Uterus (tissue), 4 donors: ENCODE results near the gene HOXD8. TPM values are rescaled to one million over a fixed set of nuclear protein-coding genes. Genes with fewer than 3 reads are reported as not detected.

ENCODE experiments used
- DNase-seq, 2 donors: peaks; one replicate each; pipeline ENCODE4 v3.0.0-alpha.2; 2019 to 2020
- H3K27ac ChIP-seq, 2 donors: fragments of 200-600 bp; sonication (generic); 1 replicate in 1 of 2; 2 replicates in 1 of 2; pipeline ENCODE4 v1.5.1; 2016 to 2018
- H3K27me3 ChIP-seq, 2 donors: fragments of 200-600 bp; sonication (generic); one replicate each; pipeline ENCODE4 v1.5.1; 2018 to 2019; ENCODE audit warnings: control low read depth in 1 of 2
- H3K36me3 ChIP-seq, 2 donors: fragments of 200-600 bp; sonication (generic); one replicate each; pipeline ENCODE4 v1.5.1; 2019; ENCODE audit warnings: control low read depth in 1 of 2
- H3K4me1 ChIP-seq, 2 donors: fragments of 200-600 bp; sonication (generic); one replicate each; pipeline ENCODE4 v1.5.1; 2018 to 2019; ENCODE audit warnings: control low read depth in 1 of 2
- H3K4me3 ChIP-seq, 2 donors: fragments of 200-600 bp; sonication (generic); 1 replicate in 1 of 2; 2 replicates in 1 of 2; pipeline ENCODE4 v1.5.1; 2018 to 2019; ENCODE audit warnings: mild to moderate bottlenecking in 1 of 2
- H3K9me3 ChIP-seq, 2 donors: fragments of 200-600 bp; sonication (generic); one replicate each; pipeline ENCODE4 v1.5.1; 2019; ENCODE audit warnings: control low read depth in 1 of 2
- POLR2A ChIP-seq, 2 donors: fragments of 450-650 bp; IDR thresholded peaks; one replicate each; pipeline ENCODE4 v1.6.1; 2016; ENCODE audit warnings: antibody characterized with exemption in 2 of 2, mild to moderate bottlenecking in 1 of 2, moderate library complexity in 1 of 2
- intact Hi-C: fragments of 100-400 bp; cut with DNase I; formaldehyde crosslinking; loops from one replicate; pipeline ENCODE4 v1.15.1; 2023; ENCODE audit warnings: low total_unique reads
- total RNA-seq, 4 donors: library from RNA; depleted of rRNA in 3 of 4; stranded (reverse); fragments of >200 nt in 3 of 4; gene quantifications; one replicate each; pipeline versions ENCODE4 v1.1.0 to v1.2.4, GENCODE V29; 2014 to 2023
- TF ChIP-seq, protein P1 (sequence below), 4 experiments: fragments of 200-600 bp in 2 of 4; fragments of 450-650 bp in 2 of 4; sonication (generic) in 2 of 4; IDR thresholded peaks; one replicate each; pipeline ENCODE4 v1.5.1; 2016 to 2019; ENCODE audit warnings: antibody characterized with exemption in 4 of 4, mild to moderate bottlenecking in 2 of 4, moderate library complexity in 1 of 4
- donor health status: DM: yes; HTN: yes; CAD: no.

HOXD8 gene
- total RNA-seq, 4 donors from 2014 or later, result 25.8 to 75.6 (median 48.0) TPM

DNA sequence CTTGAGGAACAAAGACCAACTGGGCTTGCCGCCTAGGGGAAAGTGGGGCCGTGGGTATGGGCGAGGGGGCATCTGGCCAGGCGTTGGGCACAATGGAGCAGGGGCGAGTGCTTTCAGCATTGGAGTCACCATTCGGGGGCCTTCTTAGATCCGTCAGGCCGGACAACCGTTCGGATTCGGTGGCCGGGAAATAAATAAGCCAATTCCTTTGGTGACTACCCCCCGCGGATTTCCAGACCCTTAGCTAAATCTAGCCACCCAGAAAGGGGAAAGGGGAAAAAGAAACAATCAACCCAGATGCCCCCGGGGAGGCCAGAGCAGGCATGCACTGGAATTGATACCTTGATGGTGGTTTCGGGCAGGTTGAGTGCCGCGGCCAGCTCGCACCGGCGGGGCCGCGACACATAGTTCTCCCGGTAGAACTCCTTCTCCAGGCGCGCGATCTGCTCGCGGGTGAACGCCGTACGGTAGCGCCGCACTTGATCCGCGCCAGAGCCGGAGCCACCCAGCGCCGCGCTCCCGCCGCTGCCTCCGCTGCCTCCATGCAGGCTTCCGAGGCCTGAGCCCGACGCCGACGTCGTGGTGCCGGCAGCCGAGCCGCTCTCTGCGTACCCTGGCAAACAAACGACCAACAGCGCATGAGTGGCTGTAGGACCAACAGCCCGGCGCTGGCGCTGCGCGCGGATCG is 47.5 kb upstream of the HOXD8 start:
- Histone ChIP-seq H3K27ac (no peak overlapping the region), H3K27me3 (peaks cover 82 to 91% of the 10 kb centered on the region in 2 donors), H3K9me3 (no peaks in the 10 kb centered on the region), H3K4me1 (peaks cover 0 to 11% of the 10 kb centered on the region in 2 donors), H3K4me3 (no peak overlapping the region), H3K36me3 (no peaks in the 10 kb centered on the region)
- no peak for DNase-seq
- intact Hi-C loops, result loop anchor here (10.0 kb wide), 1 partner anchor 397 kb away; no protein-coding TSS in a partner anchor
- TF ChIP-seq, protein P1, sequence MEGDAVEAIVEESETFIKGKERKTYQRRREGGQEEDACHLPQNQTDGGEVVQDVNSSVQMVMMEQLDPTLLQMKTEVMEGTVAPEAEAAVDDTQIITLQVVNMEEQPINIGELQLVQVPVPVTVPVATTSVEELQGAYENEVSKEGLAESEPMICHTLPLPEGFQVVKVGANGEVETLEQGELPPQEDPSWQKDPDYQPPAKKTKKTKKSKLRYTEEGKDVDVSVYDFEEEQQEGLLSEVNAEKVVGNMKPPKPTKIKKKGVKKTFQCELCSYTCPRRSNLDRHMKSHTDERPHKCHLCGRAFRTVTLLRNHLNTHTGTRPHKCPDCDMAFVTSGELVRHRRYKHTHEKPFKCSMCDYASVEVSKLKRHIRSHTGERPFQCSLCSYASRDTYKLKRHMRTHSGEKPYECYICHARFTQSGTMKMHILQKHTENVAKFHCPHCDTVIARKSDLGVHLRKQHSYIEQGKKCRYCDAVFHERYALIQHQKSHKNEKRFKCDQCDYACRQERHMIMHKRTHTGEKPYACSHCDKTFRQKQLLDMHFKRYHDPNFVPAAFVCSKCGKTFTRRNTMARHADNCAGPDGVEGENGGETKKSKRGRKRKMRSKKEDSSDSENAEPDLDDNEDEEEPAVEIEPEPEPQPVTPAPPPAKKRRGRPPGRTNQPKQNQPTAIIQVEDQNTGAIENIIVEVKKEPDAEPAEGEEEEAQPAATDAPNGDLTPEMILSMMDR (IDR thresholded peaks at IDR 0.05), result no peak
- TF ChIP-seq POLR2A (IDR thresholded peaks at IDR 0.05), result no peak

DNA sequence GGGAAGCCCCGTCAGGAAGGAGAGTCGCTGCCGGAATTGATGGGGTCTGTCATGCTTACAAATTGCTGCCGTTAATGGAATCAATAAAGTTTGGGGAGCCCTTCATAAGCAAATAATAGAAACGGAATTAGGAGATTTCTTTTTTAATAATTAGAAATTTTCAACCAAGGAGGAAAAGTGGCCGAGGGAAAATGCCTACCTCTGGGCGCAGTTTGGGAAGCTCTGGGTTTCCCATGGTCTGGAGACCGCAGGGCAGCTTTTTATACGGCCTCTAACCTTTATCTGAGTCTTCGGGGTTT is 47.0 kb upstream of the HOXD8 start:
- intact Hi-C loops, result loop anchor here (10.0 kb wide), 1 partner anchor 398 kb away; no protein-coding TSS in a partner anchor
- DNase-seq, result no peak
- no peaks in the 10 kb centered on the region for H3K36me3 ChIP-seq
- TF ChIP-seq, protein P1 (IDR thresholded peaks at IDR 0.05), result no peak
- TF ChIP-seq POLR2A (IDR thresholded peaks at IDR 0.05), result no peak
- H3K27me3 ChIP-seq, result peaks cover 77 to 91% of the 10 kb centered on the region in 2 donors
- no peaks in the 10 kb centered on the region for H3K9me3 ChIP-seq
- H3K4me3 ChIP-seq, result no peak overlapping the region
- no peak overlapping the region for H3K27ac ChIP-seq
- H3K4me1 ChIP-seq, result peaks cover 0 to 11% of the 10 kb centered on the region in 2 donors

DNA sequence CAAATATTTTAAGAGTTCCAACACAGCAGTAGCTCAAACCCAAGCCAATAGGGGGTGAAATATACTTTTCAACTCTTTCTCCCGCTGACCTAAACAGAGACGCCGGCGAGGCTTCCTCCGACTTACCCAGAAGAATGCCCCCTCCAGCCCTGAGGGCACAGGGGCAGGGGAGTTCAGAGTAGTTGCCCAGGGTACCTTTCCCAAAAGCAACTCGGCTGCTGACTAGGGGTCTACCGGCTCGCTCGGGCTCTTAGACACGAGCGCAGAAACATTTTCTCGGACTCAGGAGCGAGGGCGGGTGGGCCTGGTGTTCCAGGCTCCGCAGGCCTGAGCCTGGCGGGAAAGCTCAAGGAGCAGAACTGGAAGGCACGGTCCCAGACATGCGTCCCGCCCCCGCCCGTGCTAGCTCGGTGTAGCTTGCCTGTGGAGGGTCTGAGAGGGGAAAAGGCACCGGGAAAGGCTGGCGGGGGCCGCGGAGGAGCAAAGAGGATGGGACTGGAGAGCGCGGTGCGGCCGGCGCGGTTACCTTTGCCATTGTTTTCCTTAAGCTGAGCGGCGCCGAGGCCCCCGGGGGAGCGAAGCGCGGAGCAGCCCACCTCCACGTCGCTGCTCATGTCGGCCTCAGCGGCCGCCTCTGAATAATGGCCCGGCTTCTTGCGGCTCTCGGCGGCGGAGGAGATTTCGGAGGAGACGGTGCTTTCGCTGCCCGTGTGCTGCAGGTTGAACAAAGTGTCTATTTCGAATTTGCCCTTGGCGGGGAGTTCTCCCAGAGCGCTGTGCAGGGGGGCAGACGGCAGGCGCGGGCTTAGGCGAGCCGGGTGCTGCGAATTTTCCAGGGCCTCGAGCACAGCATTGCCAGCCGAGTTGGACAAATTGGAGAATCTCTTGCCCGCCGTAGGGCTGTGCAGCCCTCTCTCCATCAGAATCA is 46.4 kb upstream of the HOXD8 start:
- no peaks in the 10 kb centered on the region for H3K9me3 ChIP-seq
- DNase-seq, result no peak
- intact Hi-C loops, result loop anchor here (10.0 kb wide), 1 partner anchor 398 kb away; no protein-coding TSS in a partner anchor
- H3K36me3 ChIP-seq, result no peaks in the 10 kb centered on the region
- peaks cover 0 to 11% of the 10 kb centered on the region in 2 donors for H3K4me1 ChIP-seq
- no peak for TF ChIP-seq POLR2A (IDR thresholded peaks at IDR 0.05)
- TF ChIP-seq, protein P1 (IDR thresholded peaks at IDR 0.05), result no peak
- peaks cover 72 to 91% of the 10 kb centered on the region in 2 donors for H3K27me3 ChIP-seq
- no peak overlapping the region for H3K4me3 ChIP-seq
- H3K27ac ChIP-seq, result no peak overlapping the region

DNA sequence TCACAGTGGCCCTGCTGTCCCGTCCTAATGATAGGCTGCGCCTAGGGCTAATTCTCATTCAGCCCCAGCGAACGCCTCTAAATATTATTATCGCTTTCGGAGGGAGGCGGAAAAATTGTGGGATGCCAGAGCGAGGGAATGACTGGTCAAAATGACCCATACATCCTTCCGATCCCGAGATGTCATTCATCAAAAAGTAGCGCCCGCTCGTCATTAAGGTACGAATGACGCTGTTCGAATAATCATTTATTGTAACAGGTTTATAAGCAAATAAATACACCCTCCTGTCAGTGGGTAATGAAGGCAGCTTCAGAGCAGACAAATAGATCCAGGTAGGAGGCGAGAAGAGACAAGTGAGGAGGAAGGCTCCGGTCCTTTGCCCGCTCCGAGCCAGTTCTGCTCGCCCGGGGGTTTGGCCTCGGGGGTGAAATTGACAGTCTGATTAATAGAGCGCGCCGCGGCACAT is 45.7 kb upstream of the HOXD8 start, which contains the start of gene EVX2:
EVX2 (minus strand) TSS at position 167 of the 466 bp plus-strand sequence. CDS start 186 bp downstream, outside the sequence.
- peaks cover 69 to 88% of the 10 kb centered on the region in 2 donors for H3K27me3 ChIP-seq
- no peak within 1 kb of the TSS for H3K27ac ChIP-seq

More for the DNA sequence above, 45.7 kb upstream of the HOXD8 start, which contains the start of gene EVX2:
- DNase-seq, result no peak
- Histone ChIP-seq H3K4me1 (peaks cover 0 to 11% of the 10 kb centered on the region in 2 donors), H3K9me3 (no peaks in the 10 kb centered on the region), H3K4me3 (no peak within 1 kb of the TSS), H3K36me3 (no peaks in the 10 kb centered on the region)
- intact Hi-C loops, result loop anchor here (10.0 kb wide), 1 partner anchor 399 kb away; no protein-coding TSS in a partner anchor
- TF ChIP-seq POLR2A (IDR thresholded peaks at IDR 0.05), result no peak
- TF ChIP-seq, protein P1 (IDR thresholded peaks at IDR 0.05), result no peak
